Gastrocnemius medialis (tissue), 4 donors: Measurements from ENCODE around the gene PRKCH. TPM values are rescaled to one million over a fixed set of nuclear protein-coding genes. Genes with fewer than 3 reads are reported as not detected.

Experiments used
- ATAC-seq, 2 donors: fragments of 150-250 bp; one replicate each; pipeline ENCODE4 v1.9.1; 2016
- DNase-seq, 2 donors: peaks; one replicate each; pipeline ENCODE4 v3.0.0-alpha.2; 2019
- H3K27ac ChIP-seq, 4 donors: fragments of 200-600 bp; sonication (generic); 1 replicate in 1 of 4; 2 replicates in 3 of 4; pipeline ENCODE4 v1.5.1; 2016 to 2018; ENCODE audit warnings: mild to moderate bottlenecking in 2 of 4, moderate library complexity in 1 of 4
- H3K27me3 ChIP-seq, 3 donors: fragments of 200-600 bp; sonication (generic) in 2 of 3; 1 replicate in 1 of 3; 2 replicates in 2 of 3; pipeline versions ENCODE4 v1.5.1 to v1.6.0; 2016 to 2019; ENCODE audit warnings: mild to moderate bottlenecking in 1 of 3, moderate library complexity in 1 of 3
- H3K36me3 ChIP-seq, 2 donors: fragments of 200-600 bp; sonication (generic) in 1 of 2; one replicate each; pipeline ENCODE4 v1.5.1; 2017 to 2018
- H3K4me1 ChIP-seq, 2 donors: fragments of 200-600 bp; sonication (generic) in 1 of 2; one replicate each; pipeline ENCODE4 v1.5.1; 2016 to 2017; ENCODE audit warnings: mild to moderate bottlenecking in 2 of 2
- H3K4me3 ChIP-seq, 4 donors: fragments of 200-600 bp; sonication (generic) in 3 of 4; 1 replicate in 1 of 4; 2 replicates in 3 of 4; pipeline ENCODE4 v1.5.1; 2016 to 2019; ENCODE audit warnings: mild to moderate bottlenecking in 2 of 4
- H3K9me3 ChIP-seq, 3 donors: fragments of 200-600 bp; sonication (generic) in 2 of 3; 1 replicate in 1 of 3; 2 replicates in 2 of 3; pipeline ENCODE4 v1.5.1; 2016 to 2019
- POLR2A ChIP-seq, 2 donors: fragments of 450-650 bp; IDR thresholded peaks; one replicate each; pipeline ENCODE4 v1.6.1; 2017; ENCODE audit warnings: antibody characterized with exemption in 2 of 2, mild to moderate bottlenecking in 2 of 2, moderate library complexity in 2 of 2
- in situ Hi-C, 4 donors: fragments of 200-750 bp; cut with MboI; loops; one replicate each; pipeline versions ENCODE4 v1.15.0 to v1.8.0; 2017; ENCODE audit warnings: low sequenced_read_pairs in 4 of 4
- intact Hi-C: fragments of 100-400 bp; cut with DNase I; formaldehyde crosslinking; loops from one replicate; pipeline ENCODE4 v1.15.1; 2023; ENCODE audit warnings: low total_unique reads
- total RNA-seq, 4 donors: library from RNA; depleted of rRNA; stranded (reverse); fragments of >200 nt; gene quantifications; one replicate each; pipeline versions ENCODE4 v1.1.0 to v1.2.3, GENCODE V29; 2016
- TF ChIP-seq, protein P1 (sequence below), 5 experiments: fragments of 450-650 bp in 3 of 5; fragments of 200-600 bp in 2 of 5; sonication (generic) in 2 of 5; IDR thresholded peaks in 4 of 5; conservative IDR thresholded peaks in 1 of 5; 1 replicate in 4 of 5; 2 replicates in 1 of 5; pipeline ENCODE4 v1.5.1; 2016 to 2019; ENCODE audit warnings: antibody characterized with exemption in 5 of 5, mild to moderate bottlenecking in 3 of 5, moderate library complexity in 3 of 5

PRKCH gene
- total RNA-seq, 4 donors from 2014 or later, result 11.3 to 32.4 (median 16.6) TPM

DNA sequence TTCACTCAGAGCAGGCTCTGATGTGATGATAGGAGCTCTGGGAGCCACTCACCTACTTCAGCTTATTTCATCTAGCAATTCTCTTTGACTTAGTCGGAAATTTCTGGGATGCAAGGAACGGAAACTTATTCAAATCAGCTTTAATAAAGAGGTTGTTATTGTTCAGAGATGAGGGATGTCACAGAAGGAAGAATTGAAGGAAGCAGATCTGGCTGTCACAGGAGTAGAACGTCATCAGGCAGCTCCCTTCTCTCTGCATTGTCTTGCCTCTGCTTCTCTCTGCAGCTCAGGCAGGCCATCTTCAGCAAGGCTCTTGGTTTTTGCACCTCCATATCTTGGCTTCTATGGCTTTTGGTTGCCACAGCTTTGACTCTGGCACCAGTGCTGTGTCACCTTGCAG is 32.7 kb upstream of the PRKCH start:
- DNase-seq, result no peak
- no peak overlapping the region for H3K27ac ChIP-seq
- TF ChIP-seq, protein P1, sequence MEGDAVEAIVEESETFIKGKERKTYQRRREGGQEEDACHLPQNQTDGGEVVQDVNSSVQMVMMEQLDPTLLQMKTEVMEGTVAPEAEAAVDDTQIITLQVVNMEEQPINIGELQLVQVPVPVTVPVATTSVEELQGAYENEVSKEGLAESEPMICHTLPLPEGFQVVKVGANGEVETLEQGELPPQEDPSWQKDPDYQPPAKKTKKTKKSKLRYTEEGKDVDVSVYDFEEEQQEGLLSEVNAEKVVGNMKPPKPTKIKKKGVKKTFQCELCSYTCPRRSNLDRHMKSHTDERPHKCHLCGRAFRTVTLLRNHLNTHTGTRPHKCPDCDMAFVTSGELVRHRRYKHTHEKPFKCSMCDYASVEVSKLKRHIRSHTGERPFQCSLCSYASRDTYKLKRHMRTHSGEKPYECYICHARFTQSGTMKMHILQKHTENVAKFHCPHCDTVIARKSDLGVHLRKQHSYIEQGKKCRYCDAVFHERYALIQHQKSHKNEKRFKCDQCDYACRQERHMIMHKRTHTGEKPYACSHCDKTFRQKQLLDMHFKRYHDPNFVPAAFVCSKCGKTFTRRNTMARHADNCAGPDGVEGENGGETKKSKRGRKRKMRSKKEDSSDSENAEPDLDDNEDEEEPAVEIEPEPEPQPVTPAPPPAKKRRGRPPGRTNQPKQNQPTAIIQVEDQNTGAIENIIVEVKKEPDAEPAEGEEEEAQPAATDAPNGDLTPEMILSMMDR (IDR thresholded peaks at IDR 0.05 in 4 of 5, conservative IDR thresholded peaks at IDR 0.05 in 1 of 5), result no peak
- no peak for TF ChIP-seq POLR2A (IDR thresholded peaks at IDR 0.05)
- no peaks in the 10 kb centered on the region for H3K27me3 ChIP-seq
- ATAC-seq, result no peak
- no peak overlapping the region for H3K4me3 ChIP-seq
- intact Hi-C loops (no loop called here), in situ Hi-C loops (loop anchor here in 3 of 4 donors (25.0 kb wide), 2 partner anchors 449 to 951 kb away; no protein-coding TSS in a partner anchor)
- H3K36me3 ChIP-seq, result no peaks in the 10 kb centered on the region
- no peaks in the 10 kb centered on the region for H3K9me3 ChIP-seq
- H3K4me1 ChIP-seq, result peaks cover 5 to 6% of the 10 kb centered on the region in 2 donors

DNA sequence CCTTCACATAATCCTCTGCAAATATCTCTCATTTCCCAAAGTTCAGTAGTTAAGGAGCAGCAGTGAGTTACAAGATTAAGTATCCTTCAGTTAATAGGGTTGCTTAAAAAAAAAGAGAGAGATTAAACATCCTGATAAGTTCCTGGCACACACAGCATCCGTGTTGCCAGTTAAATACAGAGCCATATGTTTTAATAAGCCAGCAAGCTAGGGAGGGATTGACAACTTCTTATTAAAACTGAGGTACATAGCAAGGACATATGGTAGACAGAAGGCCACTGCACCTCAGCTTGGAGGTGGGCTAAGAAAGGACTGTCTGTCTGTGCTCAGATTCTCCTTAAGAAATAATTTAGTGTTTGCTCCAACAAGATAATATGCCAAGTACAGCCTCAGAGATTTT is 30.7 kb upstream of the PRKCH start:
- in situ Hi-C loops, result loop anchor here in 3 of 4 donors (10.0 to 25.0 kb wide), 3 partner anchors 164 to 953 kb away; no protein-coding TSS in a partner anchor

DNA sequence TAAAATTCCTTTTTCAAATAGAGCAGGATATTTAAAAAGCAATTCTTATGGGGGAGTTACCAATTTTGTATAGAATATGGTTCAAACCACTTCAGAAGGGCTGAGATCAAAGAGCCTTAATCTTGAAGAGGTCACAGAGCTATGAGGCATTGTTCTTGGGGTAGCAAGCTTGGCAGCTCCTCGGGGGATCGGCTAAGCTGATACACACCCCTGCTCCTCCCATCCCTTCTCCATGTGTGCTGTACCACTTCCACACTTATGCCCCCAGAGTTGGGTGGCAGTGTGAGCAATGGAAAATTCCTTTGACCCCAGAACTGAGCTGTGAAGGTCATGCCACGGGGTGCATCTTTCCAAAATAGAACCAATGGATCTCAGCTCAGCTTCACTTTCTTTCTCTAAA is 25.2 kb upstream of the PRKCH start:
- no peaks in the 10 kb centered on the region for H3K27me3 ChIP-seq
- H3K36me3 ChIP-seq, result no peaks in the 10 kb centered on the region
- DNase-seq (no peak), ATAC-seq (peak in 1 of 2 donors; percentile 18)
- no peak for TF ChIP-seq POLR2A (IDR thresholded peaks at IDR 0.05)
- TF ChIP-seq, protein P1 (IDR thresholded peaks at IDR 0.05 in 4 of 5, conservative IDR thresholded peaks at IDR 0.05 in 1 of 5), result no peak
- in situ Hi-C loops (loop anchor here in 3 of 4 donors (5.0 to 25.0 kb wide), 4 partner anchors 159 to 959 kb away; no protein-coding TSS in a partner anchor), intact Hi-C loops (loop anchor here (2.0 to 10.0 kb wide), 2 partner anchors 165 to 539 kb away; no protein-coding TSS in a partner anchor)
- H3K4me1 ChIP-seq, result peaks cover 11 to 13% of the 10 kb centered on the region in 2 donors
- no peak overlapping the region for H3K4me3 ChIP-seq
- no peak overlapping the region for H3K27ac ChIP-seq
- no peaks in the 10 kb centered on the region for H3K9me3 ChIP-seq

More for the DNA sequence above, 30.7 kb upstream of the PRKCH start:
- TF ChIP-seq, protein P1 (IDR thresholded peaks at IDR 0.05 in 4 of 5, conservative IDR thresholded peaks at IDR 0.05 in 1 of 5), result no peak
- TF ChIP-seq POLR2A (IDR thresholded peaks at IDR 0.05), result no peak
- no peaks in the 10 kb centered on the region for H3K36me3 ChIP-seq
- H3K4me3 ChIP-seq, result no peak overlapping the region
- H3K9me3 ChIP-seq, result no peaks in the 10 kb centered on the region
- ATAC-seq, result no peak
- no peaks in the 10 kb centered on the region for H3K27me3 ChIP-seq
- DNase-seq, result no peak
- intact Hi-C loops, result loop anchor here (10.0 kb wide), 1 partner anchor 544 kb away; no protein-coding TSS in a partner anchor
- no peak overlapping the region for H3K27ac ChIP-seq
- H3K4me1 ChIP-seq, result peaks cover 3 to 4% of the 10 kb centered on the region in 2 donors

DNA sequence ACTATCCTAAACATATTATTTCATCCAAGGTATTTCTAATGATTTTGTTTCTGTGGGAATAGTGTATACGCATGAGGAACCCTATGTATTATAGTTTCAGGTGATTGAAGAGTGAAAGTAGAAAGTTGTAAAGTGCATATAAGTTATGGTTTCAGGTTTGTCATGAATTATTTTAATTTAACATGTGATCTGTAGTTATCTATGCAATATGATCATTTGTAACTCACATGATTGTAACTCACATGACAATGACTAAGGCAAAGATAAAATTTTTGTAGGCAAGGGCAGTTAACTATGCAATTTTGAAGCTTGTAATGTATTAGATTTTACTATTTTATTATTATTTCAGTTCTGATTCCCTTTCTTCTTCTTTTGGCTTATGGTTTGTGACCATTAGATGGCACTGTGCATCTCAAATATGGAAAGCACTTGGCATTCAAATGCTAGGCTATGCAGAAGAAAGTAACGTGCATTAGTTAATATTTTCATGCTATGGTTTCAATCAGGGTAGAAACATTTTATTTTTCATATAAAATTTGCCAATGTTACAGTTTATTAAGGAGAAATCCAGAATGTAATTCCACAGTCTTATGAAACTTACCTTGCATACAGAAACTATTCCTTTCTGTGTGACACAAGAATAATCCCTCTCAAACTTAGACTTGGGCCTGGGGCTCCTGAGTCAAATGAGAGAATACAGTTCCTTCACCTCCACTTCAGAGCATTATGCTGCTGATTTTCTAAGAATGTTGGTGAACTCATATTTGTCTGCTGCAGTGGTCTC is 24.5 kb upstream of the PRKCH start:
- Histone ChIP-seq H3K27me3 (no peaks in the 10 kb centered on the region), H3K27ac (no peak overlapping the region), H3K4me3 (no peak overlapping the region), H3K4me1 (peaks cover 11 to 13% of the 10 kb centered on the region in 2 donors), H3K9me3 (no peaks in the 10 kb centered on the region), H3K36me3 (no peaks in the 10 kb centered on the region)
- DNase-seq, result no peak
- peak; percentile 62 for ATAC-seq
- in situ Hi-C loops, result loop anchor here in 3 of 4 donors (5.0 to 25.0 kb wide), 4 partner anchors 158 to 960 kb away; no protein-coding TSS in a partner anchor
- TF ChIP-seq, protein P1 (IDR thresholded peaks at IDR 0.05 in 4 of 5, conservative IDR thresholded peaks at IDR 0.05 in 1 of 5), result peak; percentile 23 to 67 (median 55)
- TF ChIP-seq POLR2A (IDR thresholded peaks at IDR 0.05), result no peak
- intact Hi-C loops, result loop anchor here (2.0 to 10.0 kb wide), 2 partner anchors 164 to 538 kb away; no protein-coding TSS in a partner anchor
